Suprapubic skin (tissue), 4 donors: Measurements from ENCODE around the gene NGFR. TPM values are rescaled to one million over a fixed set of nuclear protein-coding genes. Genes with fewer than 3 reads are reported as not detected.

Source experiments
- DNase-seq, 2 donors: peaks; one replicate each; pipeline ENCODE4 v3.0.0-alpha.2; 2019; ENCODE audit warnings: low spot score in 2 of 2
- H3K27ac ChIP-seq: fragments of 200-600 bp; sonication (generic); one replicate; pipeline ENCODE4 v1.5.1; 2019
- H3K27me3 ChIP-seq: fragments of 200-600 bp; sonication (generic); one replicate; pipeline ENCODE4 v1.5.1; 2019
- H3K36me3 ChIP-seq: fragments of 200-600 bp; sonication (generic); one replicate; pipeline ENCODE4 v1.5.1; 2019
- H3K4me1 ChIP-seq: fragments of 200-600 bp; sonication (generic); one replicate; pipeline ENCODE4 v1.5.1; 2019
- H3K4me3 ChIP-seq: fragments of 200-600 bp; sonication (generic); one replicate; pipeline ENCODE4 v1.5.1; 2019; ENCODE audit warnings: mild to moderate bottlenecking
- H3K9me3 ChIP-seq: fragments of 200-600 bp; sonication (generic); one replicate; pipeline ENCODE4 v1.5.1; 2019
- CTCF ChIP-seq, 2 donors: fragments of 200-600 bp in 1 of 2; fragments of 450-650 bp in 1 of 2; sonication (generic) in 1 of 2; IDR thresholded peaks; one replicate each; pipeline ENCODE4 v1.5.1; 2016 to 2019; ENCODE audit warnings: antibody characterized with exemption in 2 of 2, mild to moderate bottlenecking in 1 of 2, moderate library complexity in 1 of 2
- EP300 ChIP-seq: sonication (generic); formaldehyde crosslinking; IDR thresholded peaks from one replicate; pipeline ENCODE4 v1.6.1; 2017; ENCODE audit warnings: antibody characterized with exemption
- POLR2A ChIP-seq, 2 donors: fragments of 450-650 bp; IDR thresholded peaks; one replicate each; pipeline ENCODE4 v1.6.1; 2017; ENCODE audit warnings: antibody characterized with exemption in 2 of 2, mild to moderate bottlenecking in 2 of 2, moderate library complexity in 2 of 2
- POLR2AphosphoS5 ChIP-seq, 3 donors: sonication (generic); formaldehyde crosslinking; IDR thresholded peaks; one replicate each; pipeline ENCODE4 v1.6.1; 2017; ENCODE audit warnings: antibody characterized with exemption in 3 of 3
- WGBS: methylation state at CpG from one replicate; pipeline ENCODE4 v1.1.5; 2018; 5-methylcytosine and 5-hydroxymethylcytosine counted together
- total RNA-seq, 4 donors: library from RNA; depleted of rRNA; stranded (reverse); fragments of >200 nt; gene quantifications; one replicate each; pipeline ENCODE4 v1.1.0, GENCODE V29; 2016

The NGFR gene
- total RNA-seq, 4 donors from 2014 or later = 18.1 to 26.8 (median 22.0) TPM

- peak; percentile 21 to 52 for DNase-seq
- Histone ChIP-seq H3K4me1 (peaks cover 18% of the 10 kb centered on the region), H3K27me3 (no peaks in the 10 kb centered on the region), H3K27ac (no peak overlapping the region), H3K4me3 (no peak overlapping the region), H3K36me3 (no peaks in the 10 kb centered on the region), H3K9me3 (no peaks in the 10 kb centered on the region)
- 81% methylated on average over 16 of the region's 18 CpGs for WGBS
- TF ChIP-seq EP300 = no peak
- TF ChIP-seq CTCF (IDR thresholded peaks at IDR 0.05) = no peak
- no peak for TF ChIP-seq POLR2AphosphoS5 (IDR thresholded peaks at IDR 0.05)
- no peak for TF ChIP-seq POLR2A (IDR thresholded peaks at IDR 0.05)
Observed at GRCh38 chr17:49546546-49547535, 51.7 kb downstream of the NGFR start.

- Histone ChIP-seq H3K4me1 (peaks cover 20% of the 10 kb centered on the region), H3K9me3 (no peaks in the 10 kb centered on the region), H3K27me3 (no peaks in the 10 kb centered on the region), H3K36me3 (no peaks in the 10 kb centered on the region), H3K4me3 (no peak overlapping the region), H3K27ac (no peak overlapping the region)
- peak; percentile 40 to 74 for DNase-seq
- 62% methylated on average over 9 of the region's 9 CpGs for WGBS
- TF ChIP-seq POLR2AphosphoS5 (IDR thresholded peaks at IDR 0.05) = no peak
- no peak for TF ChIP-seq EP300
- no peak for TF ChIP-seq POLR2A (IDR thresholded peaks at IDR 0.05)
- TF ChIP-seq CTCF (IDR thresholded peaks at IDR 0.05) = no peak
Observed at GRCh38 chr17:49547566-49547965, 52.5 kb downstream of the NGFR start.

GRCh38 chr17:49548051-49548505, 53.0 kb downstream of the NGFR start:
- Histone ChIP-seq H3K27me3 (no peaks in the 10 kb centered on the region), H3K9me3 (no peaks in the 10 kb centered on the region), H3K4me3 (no peak overlapping the region), H3K36me3 (no peaks in the 10 kb centered on the region), H3K4me1 (peaks cover 19% of the 10 kb centered on the region), H3K27ac (no peak overlapping the region)
- TF ChIP-seq CTCF (IDR thresholded peaks at IDR 0.05) (no peak), POLR2AphosphoS5 (IDR thresholded peaks at IDR 0.05) (no peak), EP300 (no peak), POLR2A (IDR thresholded peaks at IDR 0.05) (no peak)
- 76% methylated on average over 9 of the region's 12 CpGs for WGBS
- peak; percentile 51 to 62 for DNase-seq

- Histone ChIP-seq H3K36me3 (no peaks in the 10 kb centered on the region), H3K27ac (no peak overlapping the region), H3K27me3 (no peaks in the 10 kb centered on the region), H3K4me1 (peaks cover 17% of the 10 kb centered on the region), H3K9me3 (no peaks in the 10 kb centered on the region), H3K4me3 (no peak overlapping the region)
- TF ChIP-seq POLR2A (IDR thresholded peaks at IDR 0.05) (no peak), CTCF (IDR thresholded peaks at IDR 0.05) (no peak), EP300 (no peak), POLR2AphosphoS5 (IDR thresholded peaks at IDR 0.05) (no peak)
- WGBS = 55% methylated on average over 7 of the region's 8 CpGs
- peak; percentile 40 to 55 for DNase-seq
Observed at GRCh38 chr17:49548506-49549310, 53.6 kb downstream of the NGFR start.

DNA sequence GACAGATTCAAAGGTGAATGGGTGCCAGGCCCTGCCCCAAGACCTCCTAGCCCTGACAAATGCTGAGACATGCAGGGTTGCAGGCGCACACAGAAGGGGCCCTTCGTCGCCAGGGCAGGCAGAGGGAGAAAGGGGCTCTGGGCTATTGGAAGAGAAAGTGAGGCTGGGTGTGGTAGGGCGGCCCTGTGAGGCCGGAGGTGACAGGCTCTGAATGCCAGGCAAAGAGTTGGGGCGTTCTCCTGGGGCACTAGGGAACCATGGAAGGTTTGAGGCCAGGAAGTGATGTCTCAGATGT, 54.2 kb downstream of the NGFR start:
- TF ChIP-seq CTCF (IDR thresholded peaks at IDR 0.05) = no peak
- no peak for TF ChIP-seq EP300
- TF ChIP-seq POLR2A (IDR thresholded peaks at IDR 0.05) = no peak
- no peak for TF ChIP-seq POLR2AphosphoS5 (IDR thresholded peaks at IDR 0.05)
- H3K4me1 ChIP-seq = peaks cover 17% of the 10 kb centered on the region
- H3K27me3 ChIP-seq = no peaks in the 10 kb centered on the region
- no peak overlapping the region for H3K27ac ChIP-seq
- no peaks in the 10 kb centered on the region for H3K36me3 ChIP-seq
- no peaks in the 10 kb centered on the region for H3K9me3 ChIP-seq
- WGBS = 83% methylated on average over 6 of the region's 6 CpGs
- peak; percentile 37 to 53 for DNase-seq
- H3K4me3 ChIP-seq = no peak overlapping the region
